Nucleus accumbens (tissue), 56 donors: ENCODE data around the gene RIGI.
"Not testable (repeated sequence)": the region's sequence is repeated elsewhere in the genome, so short reads cannot be mapped to it uniquely, and the experiment has no call there.

Source experiments
- DNase-seq, 56 donors: peaks; one replicate each; lab custom pipeline; 2025; lab: John Stamatoyannopoulos, UW

The RIGI gene

GRCh38 chr9:32526041-32526706, at the start of gene RIGI:
TSS of gene RIGI (minus strand) at chr9:32526196. CDS start at chr9:32526166, 30 bp downstream.
- DNase-seq = peak in 55 of 56 donors; percentile 18 to 93 (median 75)

- no peak for DNase-seq
Observed at GRCh38 chr9:32574858-32575257, 48.9 kb upstream of the RIGI start.

GRCh38 chr9:32573821-32574220, 47.8 kb upstream of the RIGI start:
- no peak for DNase-seq

DNA sequence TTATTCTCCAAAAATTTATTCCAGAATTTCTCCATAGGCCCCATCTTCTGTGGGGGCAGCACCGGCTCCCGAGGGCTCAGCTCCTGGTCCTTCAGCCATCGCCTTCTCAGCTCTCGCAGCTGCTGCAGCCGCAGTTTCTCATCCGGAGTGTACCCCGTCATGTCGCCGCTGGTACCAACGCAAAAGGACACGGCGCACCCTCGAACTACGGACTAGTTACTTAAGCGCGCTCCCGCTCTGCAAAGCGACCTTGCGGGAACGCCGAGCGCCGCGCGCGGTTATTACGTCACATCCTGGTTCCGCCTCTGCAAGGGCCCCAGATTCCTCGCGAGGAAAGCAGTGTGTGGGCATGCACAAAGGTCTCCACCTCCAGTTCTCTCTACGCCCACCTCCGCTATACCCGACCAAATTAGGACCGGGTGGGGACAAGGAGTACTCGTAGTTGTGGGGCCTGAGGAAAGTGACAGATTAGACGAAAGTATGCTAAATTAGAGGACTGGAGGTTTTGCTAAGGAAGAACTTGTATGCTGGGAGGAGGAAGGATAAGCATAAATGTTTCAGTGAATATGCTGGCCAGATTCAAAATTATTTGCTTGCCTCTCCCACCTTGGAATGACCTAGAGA, 47.0 kb upstream of the RIGI start, which contains the start of gene NDUFB6:
Gene NDUFB6 (minus strand): TSS at position 260 of the 624 bp plus-strand sequence. CDS start 99 bp downstream, at position 161.
- peak; percentile 33 to 97 (median 88) for DNase-seq

DNA sequence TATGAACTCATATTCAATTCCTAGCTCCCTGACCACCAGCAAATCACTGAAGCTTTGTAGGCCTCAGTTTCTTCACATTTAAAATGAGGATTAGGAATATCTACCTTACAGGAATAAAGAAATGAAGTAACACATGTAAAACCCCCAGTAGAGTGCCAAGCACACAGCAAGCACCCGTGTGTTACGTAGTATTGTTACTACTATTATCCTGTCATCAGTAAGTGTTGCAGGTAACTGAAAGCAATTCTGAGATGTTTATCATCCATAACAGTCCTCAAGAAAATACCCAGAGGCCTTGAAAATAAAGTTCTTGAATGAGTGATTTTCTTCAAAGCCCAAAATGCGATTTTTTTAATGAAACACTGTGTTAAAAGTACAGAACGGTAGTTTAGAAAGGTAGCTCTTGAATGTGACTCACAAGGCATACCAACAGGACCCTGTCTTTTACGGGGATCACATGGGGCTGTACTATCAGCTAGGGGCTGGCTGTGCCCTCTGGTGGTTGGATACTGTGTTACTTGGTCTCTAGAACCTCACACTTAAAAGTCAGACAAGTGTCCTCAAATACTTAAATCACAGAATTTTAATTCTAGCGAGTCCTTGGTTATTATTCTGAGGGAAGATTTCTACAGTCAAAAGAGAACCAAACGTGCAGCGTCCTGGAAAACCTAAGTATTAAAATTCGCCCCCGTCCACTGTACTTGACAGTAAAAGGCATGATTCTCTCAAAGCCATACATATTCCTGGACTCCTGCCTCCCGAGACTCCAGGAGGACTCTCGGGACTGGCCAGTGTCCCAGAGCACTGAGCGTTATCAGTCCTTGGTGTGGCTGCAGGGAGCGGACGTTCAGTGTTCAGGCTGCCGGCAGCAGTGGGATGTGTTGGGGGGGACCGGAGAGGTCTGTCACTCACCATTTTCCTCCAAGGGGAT, 46.2 kb upstream of the RIGI start:
- DNase-seq = peak in 44 of 56 donors; percentile 4 to 81 (median 34)

GRCh38 chr9:32570262-32570661, 44.3 kb upstream of the RIGI start:
- DNase-seq = no peak

- DNase-seq = no peak
Observed at GRCh38 chr9:32566770-32567169, 40.8 kb upstream of the RIGI start.

DNA sequence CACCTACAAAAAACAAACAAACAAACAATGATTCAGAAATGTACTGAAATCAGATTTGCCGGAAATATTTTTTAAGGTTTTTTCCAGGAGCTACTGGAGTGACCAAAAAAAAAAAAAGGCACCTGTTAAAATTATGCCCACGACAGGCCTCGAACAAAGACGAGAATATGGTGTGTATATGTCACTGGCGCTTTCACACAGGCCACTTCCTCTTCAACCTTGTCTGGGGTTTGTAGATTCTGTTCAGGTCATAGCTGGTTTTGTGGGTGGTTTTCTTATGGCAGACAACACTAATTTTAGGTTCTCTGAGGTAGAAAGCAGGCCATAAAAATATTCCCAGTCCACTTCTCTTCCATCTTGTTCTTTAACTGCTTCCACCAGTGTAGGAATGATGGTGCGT, 40.0 kb upstream of the RIGI start:
- no peak for DNase-seq

DNA sequence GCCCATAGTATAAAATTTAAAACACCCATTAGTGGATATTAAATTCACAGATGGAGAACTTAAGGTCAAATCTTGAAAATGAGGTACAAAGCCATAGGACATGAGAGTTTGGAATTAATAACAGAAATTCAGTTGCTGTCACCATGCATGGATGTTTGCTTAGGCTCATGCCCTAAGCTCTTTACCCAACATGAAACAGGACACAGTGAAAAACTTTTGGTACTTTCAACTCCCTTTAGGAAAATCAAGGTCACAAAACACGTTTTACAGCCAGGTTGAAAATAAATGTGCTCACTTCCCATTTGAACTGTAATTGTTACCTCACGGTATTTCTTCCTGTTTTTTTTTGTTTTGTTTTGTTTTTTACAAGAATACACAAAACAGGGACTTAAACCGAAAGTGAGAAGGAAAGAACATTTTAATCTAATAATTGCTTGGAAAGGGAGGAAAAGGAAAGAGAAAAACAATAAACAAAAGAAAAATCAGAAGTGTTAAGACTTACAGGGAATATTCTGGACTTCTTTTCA, 32.5 kb upstream of the RIGI start:
- no peak for DNase-seq

DNA sequence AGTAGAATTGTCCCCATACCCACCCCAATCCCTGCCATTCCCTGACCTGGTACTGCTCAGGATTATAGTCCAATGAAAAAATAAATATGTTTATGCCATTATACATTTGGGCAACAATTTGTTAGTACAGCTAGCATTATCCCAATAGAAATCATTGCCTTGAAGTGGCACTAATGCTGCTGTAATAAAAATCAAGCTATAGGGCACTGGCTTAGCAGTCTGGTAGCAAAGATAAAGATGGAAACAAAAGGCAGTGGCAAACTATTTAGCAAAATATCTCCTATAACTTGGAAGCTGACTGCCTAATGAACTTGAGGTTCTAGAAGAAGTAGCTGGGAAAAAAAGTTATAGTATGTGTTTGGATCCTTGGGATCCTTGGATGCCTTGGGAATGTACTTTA, 28.6 kb upstream of the RIGI start:
- DNase-seq = no peak

DNA sequence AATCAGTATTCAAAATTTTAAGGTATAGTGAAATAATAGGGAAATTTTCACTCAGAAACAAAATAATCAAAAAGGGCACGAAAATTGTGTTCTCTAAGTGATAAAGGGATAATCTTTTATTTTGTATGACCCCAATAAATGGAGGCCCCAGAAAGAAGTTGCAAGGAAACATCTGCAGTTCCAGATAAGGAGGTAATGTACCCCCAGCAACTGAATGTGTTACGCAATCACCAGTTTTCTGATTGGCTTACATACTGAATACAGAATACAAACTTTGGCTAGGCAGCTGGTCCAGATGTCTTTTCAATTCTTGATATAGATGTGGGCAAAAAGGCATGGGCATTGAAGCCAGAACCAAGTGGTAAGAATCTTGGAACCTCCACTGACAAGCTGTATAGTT, 28.1 kb upstream of the RIGI start:
- no peak for DNase-seq

GRCh38 chr9:32552172-32552872, 26.3 kb upstream of the RIGI start, which contains the start of the genes SMIM27 and TOPORS:
TSS of gene SMIM27 (plus strand) at chr9:32552327. CDS start at chr9:32552435, 108 bp downstream.
TSS of gene TOPORS (minus strand) at chr9:32552586. CDS start at chr9:32552436, 150 bp downstream.
- peak; percentile 23 to 96 (median 88) for DNase-seq

GRCh38 chr9:32551276-32552051, 25.5 kb upstream of the RIGI start:
- DNase-seq = peak in 37 of 56 donors; percentile 6 to 65 (median 37)

DNA sequence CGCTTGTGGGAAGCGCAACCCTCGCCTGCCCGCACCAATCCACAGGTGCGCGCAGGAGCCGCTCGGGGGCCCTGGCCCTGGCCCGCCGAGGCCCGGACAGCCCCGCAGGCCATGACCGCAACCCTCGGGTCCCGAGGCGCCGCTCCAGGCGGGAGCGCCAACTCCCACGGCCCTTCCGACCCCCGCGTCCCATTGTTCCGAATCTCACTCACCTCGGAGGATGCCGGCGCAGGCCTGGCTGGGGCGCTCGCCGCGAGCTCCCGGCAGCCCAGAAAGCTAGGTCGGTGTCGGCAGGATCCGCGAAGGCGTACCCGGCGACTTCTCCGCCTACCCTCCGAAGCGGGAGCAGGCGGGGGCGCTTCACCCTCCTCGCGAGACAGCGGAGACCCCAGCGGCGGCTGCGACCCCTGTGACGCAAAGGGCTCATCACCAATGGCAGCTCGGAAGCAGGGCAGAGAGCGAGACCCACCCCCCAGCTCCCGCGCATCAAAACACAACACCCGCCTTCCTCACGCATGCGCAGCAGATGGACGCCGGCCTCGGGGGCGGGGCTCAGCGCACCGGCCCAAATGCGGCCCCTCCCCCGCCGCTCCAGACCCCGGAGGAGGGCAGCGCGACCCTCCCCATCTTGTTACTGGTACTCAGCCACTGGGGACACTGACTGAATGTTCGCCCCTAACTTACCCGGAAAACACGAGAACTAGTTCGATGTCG, 24.7 kb upstream of the RIGI start:
- DNase-seq = peak; percentile 58 to 97 (median 92)

DNA sequence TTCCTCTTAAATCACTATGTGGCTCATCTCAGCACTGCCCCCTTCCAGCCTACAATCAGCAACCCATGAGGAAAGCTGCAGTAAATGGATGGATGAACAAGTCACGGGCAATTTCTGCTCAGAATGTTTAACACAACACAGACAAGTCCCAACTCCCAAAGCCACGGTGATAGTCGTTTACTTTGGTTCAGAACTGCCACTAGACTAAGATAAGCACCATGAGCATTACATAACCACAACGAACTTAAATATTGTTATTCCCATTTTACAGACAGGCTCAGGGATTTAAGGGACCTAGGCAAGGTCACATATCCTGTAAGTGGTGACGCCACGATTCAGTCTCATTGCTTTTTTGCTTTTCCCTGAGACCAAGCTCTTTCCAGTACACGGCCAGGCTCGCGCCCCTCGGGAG, 24.2 kb upstream of the RIGI start:
- DNase-seq = peak in 14 of 56 donors; percentile 5 to 48 (median 18)

- not testable (repeated sequence) for DNase-seq
Observed at GRCh38 chr9:32548213-32548612, 22.2 kb upstream of the RIGI start.

DNA sequence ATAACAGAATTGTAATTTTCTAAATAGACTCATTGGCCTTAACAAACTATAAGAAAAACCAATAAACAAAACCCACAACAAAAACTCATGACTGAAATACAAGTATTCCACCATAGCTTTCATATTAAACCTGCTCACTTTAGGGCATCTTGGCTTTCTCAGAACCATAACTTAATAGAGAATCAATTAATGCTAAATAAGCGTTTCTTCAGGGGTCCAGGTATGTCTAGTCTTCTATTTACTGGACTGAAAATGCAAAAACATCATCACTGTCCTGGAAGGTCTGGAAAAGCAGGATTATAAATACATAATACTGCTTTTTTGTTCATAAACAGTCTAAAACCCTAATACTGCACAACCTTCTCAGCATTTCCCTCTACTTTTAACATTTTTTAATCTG, 19.9 kb upstream of the RIGI start:
- DNase-seq = no peak

GRCh38 chr9:32543047-32543446, 17.1 kb upstream of the RIGI start:
- DNase-seq = no peak
